C4-2B (cell line): ENCODE results near the gene SELENOS.

Experiments used
- ZFX ChIP-seq: fragments of 450-650 bp; IDR thresholded peaks from 2 replicates; pipeline ENCODE4 v1.6.1; 2017
- TF ChIP-seq, protein P1 (sequence below): fragments of 450-650 bp; conservative IDR thresholded peaks from 2 replicates; pipeline ENCODE4 v1.5.1; 2017; ENCODE audit warnings: mild to moderate bottlenecking

DNA sequence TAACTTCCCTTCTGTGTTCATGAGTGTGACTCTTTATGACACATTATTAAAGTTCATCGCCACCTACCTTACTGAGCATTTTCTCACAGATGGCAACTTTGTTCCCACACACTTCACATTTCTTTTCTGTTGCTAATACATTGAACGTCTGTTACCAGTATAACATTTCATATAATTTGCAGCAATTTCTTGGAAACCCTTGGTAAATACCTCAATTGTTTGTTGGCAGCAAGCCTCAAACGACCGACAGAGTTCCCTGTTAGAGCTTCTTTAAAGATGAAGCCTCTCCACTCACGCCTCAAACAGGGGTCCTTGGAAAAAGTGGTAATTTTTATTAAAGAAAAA lies 22.3 kb downstream of the SELENOS start:
- TF ChIP-seq, protein P1, sequence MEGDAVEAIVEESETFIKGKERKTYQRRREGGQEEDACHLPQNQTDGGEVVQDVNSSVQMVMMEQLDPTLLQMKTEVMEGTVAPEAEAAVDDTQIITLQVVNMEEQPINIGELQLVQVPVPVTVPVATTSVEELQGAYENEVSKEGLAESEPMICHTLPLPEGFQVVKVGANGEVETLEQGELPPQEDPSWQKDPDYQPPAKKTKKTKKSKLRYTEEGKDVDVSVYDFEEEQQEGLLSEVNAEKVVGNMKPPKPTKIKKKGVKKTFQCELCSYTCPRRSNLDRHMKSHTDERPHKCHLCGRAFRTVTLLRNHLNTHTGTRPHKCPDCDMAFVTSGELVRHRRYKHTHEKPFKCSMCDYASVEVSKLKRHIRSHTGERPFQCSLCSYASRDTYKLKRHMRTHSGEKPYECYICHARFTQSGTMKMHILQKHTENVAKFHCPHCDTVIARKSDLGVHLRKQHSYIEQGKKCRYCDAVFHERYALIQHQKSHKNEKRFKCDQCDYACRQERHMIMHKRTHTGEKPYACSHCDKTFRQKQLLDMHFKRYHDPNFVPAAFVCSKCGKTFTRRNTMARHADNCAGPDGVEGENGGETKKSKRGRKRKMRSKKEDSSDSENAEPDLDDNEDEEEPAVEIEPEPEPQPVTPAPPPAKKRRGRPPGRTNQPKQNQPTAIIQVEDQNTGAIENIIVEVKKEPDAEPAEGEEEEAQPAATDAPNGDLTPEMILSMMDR: no peak
- no peak for TF ChIP-seq ZFX
